ENCODE data around the gene NXT1.

Gene NXT1

GRCh38 chr20:23361476-23362391 is 11.1 kb downstream of the NXT1 start, which contains the start of gene GZF1:
Gene GZF1 (plus strand): TSS chr20:23362182. CDS start chr20:23364384, 2,202 bp downstream.
- peak; percentile 99 for DNase-seq

- peak; percentile 8 for DNase-seq
Observed at GRCh38 chr20:23362392-23363256, 12.0 kb downstream of the NXT1 start.

- DNase-seq: no peak
Observed at GRCh38 chr20:23363257-23363649, 12.7 kb downstream of the NXT1 start.

- DNase-seq: no peak
Observed at GRCh38 chr20:23365390-23366165, 15.0 kb downstream of the NXT1 start.

- no peak for DNase-seq
Observed at GRCh38 chr20:23366384-23366783, 15.8 kb downstream of the NXT1 start.

GRCh38 chr20:23367770-23368169 is 17.2 kb downstream of the NXT1 start:
- no peak for DNase-seq

- DNase-seq: no peak
Observed at GRCh38 chr20:23368316-23369071, 17.9 kb downstream of the NXT1 start.

- DNase-seq: no peak
Observed at GRCh38 chr20:23369072-23369823, 18.7 kb downstream of the NXT1 start.

GRCh38 chr20:23370274-23370673 is 19.7 kb downstream of the NXT1 start:
- no peak for DNase-seq

- DNase-seq: no peak
Observed at GRCh38 chr20:23370873-23371272, 20.3 kb downstream of the NXT1 start.

- no peak for DNase-seq
Observed at GRCh38 chr20:23371496-23371895, 20.9 kb downstream of the NXT1 start.

- no peak for DNase-seq
Observed at GRCh38 chr20:23374441-23374840, 23.9 kb downstream of the NXT1 start.

- DNase-seq: no peak
Observed at GRCh38 chr20:23375827-23376226, 25.2 kb downstream of the NXT1 start.

GRCh38 chr20:23379772-23380171 is 29.2 kb downstream of the NXT1 start:
- DNase-seq: no peak

- no peak for DNase-seq
Observed at GRCh38 chr20:23381876-23382275, 31.3 kb downstream of the NXT1 start.

- no peak for DNase-seq
Observed at GRCh38 chr20:23386304-23387117, 35.9 kb downstream of the NXT1 start.

- DNase-seq: no peak
Observed at GRCh38 chr20:23387118-23387443, 36.5 kb downstream of the NXT1 start.

GRCh38 chr20:23390091-23390774 is 39.6 kb downstream of the NXT1 start:
- no peak for DNase-seq

- no peak for DNase-seq
Observed at GRCh38 chr20:23391707-23392310, 41.2 kb downstream of the NXT1 start.
